ENCODE data around the gene SLC25A27.
A peak's percentile ranks its signal among the peaks of the same experiment; 100 is the strongest.

SLC25A27 gene

GRCh38 chr6:46688117-46688965 is 35.6 kb downstream of the SLC25A27 start:
- no peak for DNase-seq (ENCODE audit: low read depth)
- no peak for TF ChIP-seq CTCF (conservative IDR thresholded peaks at IDR 0.05; ENCODE audit: low read length)
- H3K4me3 ChIP-seq (ENCODE audit: low read length) = no peak overlapping the region

GRCh38 chr6:46688966-46689335 is 36.2 kb downstream of the SLC25A27 start:
- H3K4me3 ChIP-seq (ENCODE audit: low read length) = no peak overlapping the region
- no peak for TF ChIP-seq CTCF (conservative IDR thresholded peaks at IDR 0.05; ENCODE audit: low read length)
- no peak for DNase-seq (ENCODE audit: low read depth)

GRCh38 chr6:46689657-46690056 is 36.9 kb downstream of the SLC25A27 start:
- no peak for TF ChIP-seq CTCF (conservative IDR thresholded peaks at IDR 0.05; ENCODE audit: low read length)
- H3K4me3 ChIP-seq (ENCODE audit: low read length) = no peak overlapping the region
- no peak for DNase-seq (ENCODE audit: low read depth)

- H3K4me3 ChIP-seq (ENCODE audit: low read length) = no peak overlapping the region
- no peak for TF ChIP-seq CTCF (conservative IDR thresholded peaks at IDR 0.05; ENCODE audit: low read length)
- DNase-seq (ENCODE audit: low read depth) = no peak
These were observed 37.5 kb downstream of the SLC25A27 start for GRCh38 chr6:46690141-46690755.

GRCh38 chr6:46690911-46691451 is 38.2 kb downstream of the SLC25A27 start:
- DNase-seq (ENCODE audit: low read depth) = no peak
- H3K4me3 ChIP-seq (ENCODE audit: low read length) = no peak overlapping the region
- no peak for TF ChIP-seq CTCF (conservative IDR thresholded peaks at IDR 0.05; ENCODE audit: low read length)

GRCh38 chr6:46699970-46700369 is 47.2 kb downstream of the SLC25A27 start:
- no peak for TF ChIP-seq CTCF (conservative IDR thresholded peaks at IDR 0.05; ENCODE audit: low read length)
- H3K4me3 ChIP-seq (ENCODE audit: low read length) = no peak overlapping the region
- no peak for DNase-seq (ENCODE audit: low read depth)

GRCh38 chr6:46704562-46704961 is 51.8 kb downstream of the SLC25A27 start:
- H3K4me3 ChIP-seq (ENCODE audit: low read length) = no peak overlapping the region
- DNase-seq (ENCODE audit: low read depth) = peak; percentile 5
- TF ChIP-seq CTCF (conservative IDR thresholded peaks at IDR 0.05; ENCODE audit: low read length) = no peak

All from AG10803 (cell line).